GM13977 (cell line): Measurements from ENCODE around the gene PKP1.

Experiments used
- DNase-seq: peaks from one replicate; pipeline ENCODE4 v3.0.0; 2012; ENCODE audit warnings: low spot score
- in situ Hi-C: fragments of 300-500 bp; cut with MboI; formaldehyde crosslinking; loops from one replicate; pipeline ENCODE4 v1.12.0; 2022; ENCODE audit warnings: low sequenced_read_pairs, low pct_unique_long_range_greater_than_20kb, mixed read lengths, inconsistent platforms; ENCODE audit not compliant: unreplicated experiment
- TF ChIP-seq, protein P1 (sequence below): IDR thresholded peaks from 2 replicates; pipeline ENCODE4 v1.5.1; 2012; ENCODE audit warnings: mild to moderate bottlenecking, control low read depth; ENCODE audit not compliant: insufficient read depth; ENCODE audit errors: extremely low read depth, missing control alignments

Gene PKP1

GRCh38 chr1:201335174-201335870 lies 52.0 kb downstream of the PKP1 start:
- TF ChIP-seq, protein P1, sequence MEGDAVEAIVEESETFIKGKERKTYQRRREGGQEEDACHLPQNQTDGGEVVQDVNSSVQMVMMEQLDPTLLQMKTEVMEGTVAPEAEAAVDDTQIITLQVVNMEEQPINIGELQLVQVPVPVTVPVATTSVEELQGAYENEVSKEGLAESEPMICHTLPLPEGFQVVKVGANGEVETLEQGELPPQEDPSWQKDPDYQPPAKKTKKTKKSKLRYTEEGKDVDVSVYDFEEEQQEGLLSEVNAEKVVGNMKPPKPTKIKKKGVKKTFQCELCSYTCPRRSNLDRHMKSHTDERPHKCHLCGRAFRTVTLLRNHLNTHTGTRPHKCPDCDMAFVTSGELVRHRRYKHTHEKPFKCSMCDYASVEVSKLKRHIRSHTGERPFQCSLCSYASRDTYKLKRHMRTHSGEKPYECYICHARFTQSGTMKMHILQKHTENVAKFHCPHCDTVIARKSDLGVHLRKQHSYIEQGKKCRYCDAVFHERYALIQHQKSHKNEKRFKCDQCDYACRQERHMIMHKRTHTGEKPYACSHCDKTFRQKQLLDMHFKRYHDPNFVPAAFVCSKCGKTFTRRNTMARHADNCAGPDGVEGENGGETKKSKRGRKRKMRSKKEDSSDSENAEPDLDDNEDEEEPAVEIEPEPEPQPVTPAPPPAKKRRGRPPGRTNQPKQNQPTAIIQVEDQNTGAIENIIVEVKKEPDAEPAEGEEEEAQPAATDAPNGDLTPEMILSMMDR: no peak
- DNase-seq: no peak
- in situ Hi-C loops: no loop called here

GRCh38 chr1:201335901-201336300 lies 52.6 kb downstream of the PKP1 start:
- in situ Hi-C loops: no loop called here
- TF ChIP-seq, protein P1: no peak
- DNase-seq: no peak

DNA sequence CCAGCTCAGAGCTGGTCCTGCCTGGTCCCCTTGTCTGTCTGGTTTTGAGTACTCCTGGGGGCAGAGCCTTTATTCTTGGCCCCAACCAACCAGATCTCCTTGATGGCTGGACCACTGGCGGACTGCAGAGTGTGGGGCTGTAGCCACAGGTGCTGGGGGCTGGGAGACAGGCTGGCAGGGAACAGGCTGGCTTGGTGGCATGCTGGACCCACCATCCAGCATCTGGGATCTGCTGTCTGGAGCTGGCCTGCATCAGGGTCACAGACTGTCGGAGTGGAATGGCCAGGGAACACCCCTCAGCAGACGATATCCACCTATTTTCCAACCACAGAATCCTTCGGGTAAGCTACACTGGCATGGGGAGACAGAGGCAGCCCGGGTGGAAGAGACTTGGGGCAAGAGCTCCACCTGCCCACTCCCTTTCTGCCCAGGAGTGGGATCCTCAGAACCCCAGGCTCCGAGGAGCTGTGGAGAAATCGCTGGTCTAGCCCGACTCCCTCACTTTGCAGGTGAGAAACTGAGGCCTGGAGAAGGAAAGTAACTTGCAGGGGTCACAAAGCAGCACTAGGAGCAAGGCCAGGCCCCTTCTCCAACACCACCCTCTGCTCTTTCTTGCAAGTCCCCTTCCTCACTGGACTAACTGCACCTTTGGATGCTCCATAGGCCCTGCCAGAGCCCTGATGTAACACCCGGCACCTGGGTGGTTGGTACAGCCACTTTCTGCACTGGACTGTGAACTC lies 53.6 kb downstream of the PKP1 start:
- in situ Hi-C loops: no loop called here
- TF ChIP-seq, protein P1: no peak
- DNase-seq: no peak

GRCh38 chr1:201341377-201341776 lies 58.1 kb downstream of the PKP1 start:
- in situ Hi-C loops: no loop called here
- TF ChIP-seq, protein P1: no peak
- DNase-seq: no peak

DNA sequence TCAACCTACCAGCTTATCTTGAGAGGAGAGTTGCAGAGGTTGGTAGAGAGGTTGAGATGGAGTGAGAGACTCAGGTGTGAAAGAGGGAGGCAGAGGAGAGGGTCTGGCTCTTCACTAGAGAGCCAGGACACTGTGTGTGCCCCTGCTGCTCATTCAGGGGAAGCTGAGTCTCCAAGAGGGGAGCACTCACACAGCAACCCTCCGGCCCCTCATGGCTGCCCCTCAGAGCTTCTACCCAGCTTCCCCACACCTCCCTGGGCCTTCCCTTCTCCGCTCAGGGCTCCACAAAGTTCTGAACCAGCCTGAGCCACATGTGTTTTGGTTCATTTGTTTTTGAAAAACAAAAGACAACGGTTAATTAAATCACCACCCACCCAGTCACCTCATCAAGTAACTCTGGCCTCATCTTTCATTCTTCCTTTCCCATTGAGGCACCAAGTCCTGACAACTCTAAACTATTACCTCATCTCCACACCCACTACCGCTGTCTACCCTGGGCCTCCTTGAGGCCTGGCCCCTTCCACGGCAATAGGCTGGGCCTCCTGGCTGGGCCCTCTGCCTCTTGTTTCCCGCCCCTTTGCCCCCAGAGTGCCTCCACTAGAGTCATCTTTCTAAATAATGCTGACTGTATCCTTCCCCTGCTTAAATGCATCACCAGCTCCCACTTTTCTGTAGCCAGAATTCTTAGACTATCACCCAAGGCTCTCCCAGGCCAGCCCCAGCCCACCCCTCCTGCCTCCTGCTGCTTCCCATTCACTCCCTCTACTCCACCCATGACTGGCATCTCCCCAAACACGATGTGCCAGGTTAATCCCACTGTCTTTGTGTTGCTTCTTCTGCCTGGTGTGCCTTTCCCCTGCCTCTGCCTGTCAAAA lies 61.1 kb downstream of the PKP1 start:
- in situ Hi-C loops: no loop called here
- no peak for DNase-seq
- TF ChIP-seq, protein P1: no peak

GRCh38 chr1:201345081-201345355 lies 61.7 kb downstream of the PKP1 start:
- in situ Hi-C loops: no loop called here
- no peak for DNase-seq

More at GRCh38 chr1:201345081-201345355, 61.7 kb downstream of the PKP1 start:
- TF ChIP-seq, protein P1: no peak
